Trophoblast cell (in vitro differentiated cells and primary cell): ENCODE measurements around the gene TNIK.

Experiments used
- DNase-seq, 2 donors: peaks; one replicate each; pipeline ENCODE4 v3.0.0-alpha.2; 2016
- H2AFZ ChIP-seq: 2 replicates; pipeline ENCODE4 v1.6.1; 2013; ENCODE audit warnings: low read length, moderate library complexity, mild to moderate bottlenecking; ENCODE audit not compliant: insufficient read depth, poor library complexity
- H2AK5ac ChIP-seq: 2 replicates; pipeline ENCODE4 v1.6.1; 2013; ENCODE audit warnings: mild to moderate bottlenecking, low read length
- H2BK120ac ChIP-seq: 2 replicates; pipeline ENCODE4 v1.6.1; 2013; ENCODE audit warnings: low read length, mild to moderate bottlenecking, moderate library complexity; ENCODE audit not compliant: insufficient read depth, poor library complexity
- H2BK12ac ChIP-seq: 2 replicates; pipeline ENCODE4 v1.6.1; 2013; ENCODE audit warnings: mild to moderate bottlenecking, low read length, moderate library complexity
- H2BK5ac ChIP-seq: 2 replicates; pipeline ENCODE4 v1.6.1; 2013; ENCODE audit warnings: low read length, low read depth, moderate library complexity, mild to moderate bottlenecking; ENCODE audit not compliant: poor library complexity
- H3K14ac ChIP-seq: 2 replicates; pipeline ENCODE4 v1.6.1; 2013; ENCODE audit warnings: mild to moderate bottlenecking, low read length
- H3K18ac ChIP-seq: 2 replicates; pipeline ENCODE4 v1.6.1; 2013; ENCODE audit warnings: mild to moderate bottlenecking, low read length
- H3K23ac ChIP-seq: 2 replicates; pipeline ENCODE4 v1.6.1; 2013; ENCODE audit warnings: low read length
- H3K27ac ChIP-seq: 2 replicates; pipeline ENCODE4 v1.5.1; 2013; ENCODE audit warnings: low read depth, mild to moderate bottlenecking, inconsistent platforms, low read length, moderate library complexity
- H3K27me3 ChIP-seq: 2 replicates; pipeline ENCODE4 v1.6.1; 2013; ENCODE audit warnings: inconsistent platforms, mild to moderate bottlenecking, low read length, moderate library complexity; ENCODE audit not compliant: insufficient read depth
- H3K36me3 ChIP-seq, 2 experiments: 1 replicate in 1 of 2; 2 replicates in 1 of 2; pipeline ENCODE4 v1.6.1; 2013; ENCODE audit warnings: low read length in 2 of 2, mild to moderate bottlenecking in 2 of 2, moderate library complexity in 1 of 2; ENCODE audit not compliant: insufficient read depth in 2 of 2, control insufficient read depth in 1 of 2
- H3K4ac ChIP-seq: 2 replicates; pipeline ENCODE4 v1.6.1; 2013; ENCODE audit warnings: low read depth, mild to moderate bottlenecking, low read length, moderate library complexity
- H3K4me1 ChIP-seq, 2 experiments: 1 replicate in 1 of 2; 2 replicates in 1 of 2; pipeline ENCODE4 v1.6.1; 2013; ENCODE audit warnings: low read length in 2 of 2, mild to moderate bottlenecking in 2 of 2, moderate library complexity in 1 of 2; ENCODE audit not compliant: insufficient read depth in 2 of 2, control insufficient read depth in 1 of 2
- H3K4me2 ChIP-seq: 2 replicates; pipeline ENCODE4 v1.6.1; 2013; ENCODE audit warnings: inconsistent platforms, mild to moderate bottlenecking, low read length, moderate library complexity
- H3K4me3 ChIP-seq: 2 replicates; pipeline ENCODE4 v1.5.1; 2013; ENCODE audit warnings: mild to moderate bottlenecking, low read depth, low read length, inconsistent platforms
- H3K79me1 ChIP-seq: one replicate; pipeline ENCODE4 v1.6.1; 2013; ENCODE audit warnings: low read length
- H3K79me2 ChIP-seq: 2 replicates; pipeline ENCODE4 v1.6.1; 2013; ENCODE audit warnings: low read length, mild to moderate bottlenecking; ENCODE audit not compliant: control insufficient read depth, insufficient read depth, poor library complexity
- H3K9ac ChIP-seq: 2 replicates; pipeline ENCODE4 v1.6.1; 2013; ENCODE audit warnings: mild to moderate bottlenecking, low read length
- H3K9me3 ChIP-seq: 2 replicates; pipeline ENCODE4 v1.6.1; 2013; ENCODE audit warnings: low read depth, mild to moderate bottlenecking, control low read depth, inconsistent platforms, low read length; ENCODE audit not compliant: insufficient read depth
- H4K12ac ChIP-seq: 2 replicates; pipeline ENCODE4 v1.6.1; 2013; ENCODE audit warnings: low read depth, mild to moderate bottlenecking, low read length, moderate library complexity
- H4K8ac ChIP-seq: 2 replicates; pipeline ENCODE4 v1.6.1; 2013; ENCODE audit warnings: low read depth, mild to moderate bottlenecking, low read length, moderate library complexity
- H4K91ac ChIP-seq: one replicate; pipeline ENCODE4 v1.6.1; 2013; ENCODE audit warnings: low read depth, mild to moderate bottlenecking, low read length, moderate library complexity
- WGBS: extraction: QIAGEN DNeasy Blood & Tissue Kit; methylation state at CpG from one replicate; pipeline ENCODE4 v1.1.7; 2013; ENCODE audit warnings: missing lambda C conversion rate; ENCODE audit not compliant: insufficient read length, insufficient coverage; ENCODE audit errors: extremely low coverage; 5-methylcytosine and 5-hydroxymethylcytosine counted together

The TNIK gene

GRCh38 chr3:171093462-171093861, 366.7 kb downstream of the TNIK start:
- Histone ChIP-seq H3K23ac (no peak overlapping the region), H2AK5ac (no peak overlapping the region), H2BK5ac (no peak overlapping the region), H3K18ac (no peak overlapping the region), H3K4ac (no peak overlapping the region), H4K91ac (no peak overlapping the region), H3K14ac (no peak overlapping the region), H3K4me3 (no peak overlapping the region), H3K79me1 (no peaks in the 10 kb centered on the region), H3K4me2 (no peak overlapping the region), H3K27ac (no peak overlapping the region), H3K27me3 (no peaks in the 10 kb centered on the region), H3K9ac (no peak overlapping the region), H3K36me3 (no peaks in the 10 kb centered on the region), H3K79me2 (no peaks in the 10 kb centered on the region), H3K9me3 (no peaks in the 10 kb centered on the region), H4K8ac (no peak overlapping the region), H3K4me1 (peaks cover 0 to 4% of the 10 kb centered on the region in 2 experiments), H2BK120ac (no peak overlapping the region), H4K12ac (no peak overlapping the region), H2BK12ac (no peak overlapping the region), H2AFZ (no peak overlapping the region)
- no peak for DNase-seq

- no peaks in the 10 kb centered on the region for H3K36me3 ChIP-seq
- no peak overlapping the region for H3K4me2 ChIP-seq
- H4K8ac ChIP-seq, result no peak overlapping the region
- H3K23ac ChIP-seq, result no peak overlapping the region
- H3K4me1 ChIP-seq, result peaks cover 0 to 4% of the 10 kb centered on the region in 2 experiments
- H3K4me3 ChIP-seq, result no peak overlapping the region
- DNase-seq, result no peak
- H3K27ac ChIP-seq, result no peak overlapping the region
- WGBS, result no CpG with 5 or more reads among the region's 1 CpG
- no peak overlapping the region for H4K12ac ChIP-seq
- no peaks in the 10 kb centered on the region for H3K9me3 ChIP-seq
- no peak overlapping the region for H3K9ac ChIP-seq
- H2AFZ ChIP-seq, result no peak overlapping the region
- no peak overlapping the region for H3K4ac ChIP-seq
- H3K27me3 ChIP-seq, result no peaks in the 10 kb centered on the region
- no peak overlapping the region for H4K91ac ChIP-seq
- no peak overlapping the region for H2AK5ac ChIP-seq
- H3K79me1 ChIP-seq, result no peaks in the 10 kb centered on the region
- H2BK12ac ChIP-seq, result no peak overlapping the region
- H3K14ac ChIP-seq, result no peak overlapping the region
- no peak overlapping the region for H3K18ac ChIP-seq
- H2BK120ac ChIP-seq, result no peak overlapping the region
- H3K79me2 ChIP-seq, result no peaks in the 10 kb centered on the region
- no peak overlapping the region for H2BK5ac ChIP-seq
These were observed 367.7 kb downstream of the TNIK start for GRCh38 chr3:171092467-171092911.

- Histone ChIP-seq H4K12ac (no peak overlapping the region), H3K4me2 (no peak overlapping the region), H3K9me3 (no peaks in the 10 kb centered on the region), H3K79me1 (no peaks in the 10 kb centered on the region), H2BK5ac (no peak overlapping the region), H3K36me3 (no peaks in the 10 kb centered on the region), H4K8ac (no peak overlapping the region), H3K4me1 (peaks cover 0 to 4% of the 10 kb centered on the region in 2 experiments), H3K27me3 (no peaks in the 10 kb centered on the region), H3K79me2 (no peaks in the 10 kb centered on the region), H4K91ac (no peak overlapping the region), H3K18ac (no peak overlapping the region), H3K14ac (no peak overlapping the region), H2BK12ac (no peak overlapping the region), H2AFZ (no peak overlapping the region), H2AK5ac (no peak overlapping the region), H3K23ac (no peak overlapping the region), H3K4ac (no peak overlapping the region), H3K4me3 (no peak overlapping the region), H3K27ac (no peak overlapping the region), H3K9ac (no peak overlapping the region), H2BK120ac (no peak overlapping the region)
- WGBS, result no CpG with 5 or more reads among the region's 2 CpGs
- no peak for DNase-seq
These were observed 369.9 kb downstream of the TNIK start for GRCh38 chr3:171090321-171090720.

GRCh38 chr3:171088964-171089754, 371.0 kb downstream of the TNIK start:
- Histone ChIP-seq H2BK12ac (no peak overlapping the region), H3K79me1 (no peaks in the 10 kb centered on the region), H4K12ac (no peak overlapping the region), H3K4me3 (no peak overlapping the region), H3K18ac (no peak overlapping the region), H3K4ac (no peak overlapping the region), H4K91ac (no peak overlapping the region), H3K36me3 (no peaks in the 10 kb centered on the region), H3K4me1 (peaks cover 0 to 4% of the 10 kb centered on the region in 2 experiments), H2BK120ac (no peak overlapping the region), H3K23ac (no peak overlapping the region), H2BK5ac (no peak overlapping the region), H2AK5ac (no peak overlapping the region), H3K9ac (no peak overlapping the region), H3K14ac (no peak overlapping the region), H3K27me3 (no peaks in the 10 kb centered on the region), H3K4me2 (no peak overlapping the region), H4K8ac (no peak overlapping the region), H2AFZ (no peak overlapping the region), H3K27ac (no peak overlapping the region), H3K9me3 (no peaks in the 10 kb centered on the region), H3K79me2 (no peaks in the 10 kb centered on the region)
- no CpG with 5 or more reads among the region's 2 CpGs for WGBS
- peak in 1 of 2 donors; percentile 30 for DNase-seq
